HCT116 (cell line): ENCODE measurements around the gene OR2A12. TPM values are rescaled to one million over a fixed set of nuclear protein-coding genes. Genes with fewer than 3 reads are reported as not detected.

Source experiments
- ATAC-seq: fragments of 200-7000 bp; cut with Tn5 transposase; 2 replicates; pipeline ENCODE4 v1.9.1; 2020; ENCODE audit warnings: mild to moderate bottlenecking, moderate library complexity
- BruUV-seq: library from RNA; stranded (reverse); fragments of 400-500 nt; replicated peaks from 2 replicates; lab custom pipeline; 2021; lab: Mats Ljungman, UMichigan
- CTCF ChIA-PET: fragments of 300-600 bp; sonication (Branson Sonifier 250); formaldehyde crosslinking; loops from one replicate; lab custom pipeline; 2021; ENCODE audit warnings: antibody characterized with exemption; lab: Charles Lee
- POLR2A ChIA-PET: fragments of 300-600, 350-600 bp; sonication (Branson Sonifier 250); formaldehyde crosslinking; loops from one replicate; lab custom pipeline; 2021; ENCODE audit warnings: antibody characterized with exemption; lab: Charles Lee
- RAD21 ChIA-PET, 2 experiments: fragments of 300-600 bp; sonication (Branson Sonifier 250); formaldehyde crosslinking; loops; one replicate each; lab custom pipeline; 2023; ENCODE audit warnings: low total read pairs in 2 of 2; ENCODE audit not compliant: uncharacterized antibody in 2 of 2, unreplicated experiment in 2 of 2, low non-redundant PET in 1 of 2; lab: Charles Lee
- DNase-seq: peaks from one replicate; pipeline ENCODE4 v3.0.0-alpha.2; 2010; ENCODE audit warnings: low read depth, low spot score
- H2AFZ ChIP-seq: fragments of 200-600 bp; shearing (Covaris generic), sonication (generic); 2 replicates; pipeline ENCODE4 v1.6.1; 2017; ENCODE audit warnings: low read depth, mixed run types, mixed read lengths, antibody characterized with exemption, low read length; ENCODE audit not compliant: poor library complexity, severe bottlenecking
- H3K27ac ChIP-seq: 2 replicates; pipeline ENCODE4 v1.5.1; 2012; ENCODE audit warnings: low read depth, low read length
- H3K27me3 ChIP-seq: fragments of 200-600 bp; sonication (generic); 2 replicates; pipeline ENCODE4 v1.6.1; 2016; ENCODE audit warnings: mixed run types, low read length, mixed read lengths; ENCODE audit not compliant: insufficient read depth
- H3K36me3 ChIP-seq, 2 experiments: fragments of 200-500 bp in 1 of 2; fragments of 200-600 bp in 1 of 2; sonication (Bioruptor generic) in 1 of 2; sonication (generic) in 1 of 2; 2 replicates each; pipeline versions ENCODE4 v1.5.1 to v1.6.1; 2014 to 2016; ENCODE audit warnings: low read length in 2 of 2, inconsistent platforms in 1 of 2, mixed read lengths in 1 of 2, mixed run types in 1 of 2; ENCODE audit not compliant: insufficient read depth in 2 of 2, control insufficient read depth in 1 of 2
- H3K4me1 ChIP-seq, 2 experiments: fragments of 200-600 bp in 1 of 2; sonication (generic) in 1 of 2; 2 replicates each; pipeline versions ENCODE4 v1.5.1 to v1.6.1; 2012 to 2017; ENCODE audit warnings: low read length in 2 of 2, inconsistent platforms in 1 of 2, mild to moderate bottlenecking in 1 of 2, mixed read lengths in 1 of 2, mixed run types in 1 of 2, moderate library complexity in 1 of 2; ENCODE audit not compliant: insufficient read depth in 2 of 2, control insufficient read depth in 1 of 2
- H3K4me2 ChIP-seq: fragments of 200-600 bp; sonication (generic); 2 replicates; pipeline ENCODE4 v1.6.1; 2017; ENCODE audit warnings: mixed run types, low read length, mixed read lengths
- H3K4me3 ChIP-seq, 2 experiments: fragments of 200-600 bp in 1 of 2; sonication (generic) in 1 of 2; replicated peaks in 1 of 2; 2 replicates each; pipeline ENCODE4 v1.5.1; 2011 to 2016; ENCODE audit warnings: low read length in 2 of 2, control low read depth in 1 of 2, low read depth in 1 of 2, mild to moderate bottlenecking in 1 of 2, mixed read lengths in 1 of 2, mixed run types in 1 of 2
- H3K79me2 ChIP-seq: fragments of 200-600 bp; sonication (generic); 2 replicates; pipeline ENCODE4 v1.6.1; 2017; ENCODE audit warnings: mild to moderate bottlenecking, mixed run types, low read length, moderate library complexity, mixed read lengths; ENCODE audit not compliant: insufficient read depth
- H3K9ac ChIP-seq: fragments of 200-600 bp; sonication (generic); 2 replicates; pipeline ENCODE4 v1.6.1; 2016; ENCODE audit warnings: low read length, mixed read lengths
- H3K9me2 ChIP-seq: fragments of 200-600 bp; sonication (generic), shearing (Covaris generic); 2 replicates; pipeline ENCODE4 v1.6.1; 2017; ENCODE audit warnings: mixed run types, mild to moderate bottlenecking, moderate library complexity; ENCODE audit not compliant: insufficient read depth
- H3K9me3 ChIP-seq, 2 experiments: fragments of 200-500 bp in 1 of 2; fragments of 200-600 bp in 1 of 2; sonication (Bioruptor generic) in 1 of 2; sonication (generic) in 1 of 2; 2 replicates each; pipeline ENCODE4 v1.6.1; 2014 to 2017; ENCODE audit warnings: low read length in 2 of 2, mixed read lengths in 2 of 2, inconsistent platforms in 1 of 2, low read depth in 1 of 2, mild to moderate bottlenecking in 1 of 2, mixed run types in 1 of 2, moderate library complexity in 1 of 2; ENCODE audit not compliant: control insufficient read depth in 1 of 2, insufficient read depth in 1 of 2
- H4K20me1 ChIP-seq: fragments of 200-600 bp; sonication (generic), shearing (Covaris generic); 2 replicates; pipeline ENCODE4 v1.6.1; 2017; ENCODE audit warnings: mixed run types, mild to moderate bottlenecking, moderate library complexity; ENCODE audit not compliant: insufficient read depth
- EGR1 ChIP-seq: IDR thresholded peaks from 2 replicates; pipeline ENCODE4 v1.6.1; 2012; ENCODE audit warnings: low read depth
- EZH2phosphoT487 ChIP-seq: fragments of 200-600 bp; IDR thresholded peaks from 2 replicates; pipeline ENCODE4 v1.6.1; 2018; ENCODE audit warnings: antibody characterized with exemption, borderline replicate concordance
- FOSL1 ChIP-seq: IDR thresholded peaks from 2 replicates; pipeline ENCODE4 v1.6.1; 2012; ENCODE audit warnings: low read depth
- POLR2AphosphoS5 ChIP-seq: IDR thresholded peaks from 2 replicates; pipeline ENCODE4 v1.6.1; 2011; ENCODE audit warnings: mild to moderate bottlenecking, low read depth, low read length, moderate library complexity
- RAD21 ChIP-seq: IDR thresholded peaks from 2 replicates; pipeline ENCODE4 v1.6.1; 2012; ENCODE audit warnings: low read depth, mild to moderate bottlenecking
- SP1 ChIP-seq: IDR thresholded peaks from 2 replicates; pipeline ENCODE4 v1.6.1; 2012; ENCODE audit warnings: low read depth
- SRF ChIP-seq: IDR thresholded peaks from 2 replicates; pipeline ENCODE4 v1.6.1; 2012; ENCODE audit warnings: low read depth
- ZNF274 ChIP-seq: fragments of 200-500 bp; sonication (Bioruptor generic); IDR thresholded peaks from 2 replicates; pipeline ENCODE4 v1.6.1; 2014; ENCODE audit warnings: mild to moderate bottlenecking, low read depth, low read length, inconsistent platforms
- intact Hi-C: fragments of 100-400 bp; cut with micrococcal nuclease; formaldehyde crosslinking; loops from 2 replicates; pipeline ENCODE4 v1.10.0; 2022
- total RNA-seq: library from RNA; stranded (reverse); gene quantifications from one replicate; pipeline ENCODE4 v1.2.1, GENCODE V29; 2021; ENCODE audit not compliant: unreplicated experiment
- TF ChIP-seq, protein P1 (sequence below): IDR thresholded peaks from 2 replicates; pipeline ENCODE4 v1.6.1; 2012
- TF ChIP-seq, protein P2 (sequence below): IDR thresholded peaks from 2 replicates; pipeline ENCODE4 v1.6.1; 2012; ENCODE audit warnings: low read depth

OR2A12 gene
- total RNA-seq, 1 experiment from 2014 or later, result not detected

DNA sequence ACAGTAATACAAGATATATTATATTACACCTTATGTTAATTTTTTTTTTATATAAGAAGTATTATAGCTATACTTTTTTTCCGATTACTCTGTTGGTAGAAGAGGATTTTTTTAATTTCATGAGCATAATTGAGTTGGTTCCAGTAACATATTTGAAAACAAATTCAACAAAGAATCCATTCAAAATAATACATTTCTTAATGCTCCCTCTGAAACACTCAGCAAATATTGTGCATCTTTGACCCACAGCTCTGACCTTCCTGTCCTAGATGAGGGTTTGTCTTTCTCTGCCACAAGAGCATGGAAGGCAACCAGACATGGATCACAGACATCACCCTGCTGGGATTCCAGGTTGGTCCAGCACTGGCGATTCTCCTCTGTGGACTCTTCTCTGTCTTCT, 23.2 kb downstream of the OR2A12 start, which contains the start of gene OR2A2:
Gene OR2A2 (plus strand): TSS at position 301 of the 400 bp plus-strand sequence. CDS start 0 bp downstream, at position 301.
- intact Hi-C loops, result no loop called here
- BruUV-seq, result no TSS peak
- Histone ChIP-seq H3K4me3 (no peak within 1 kb of the TSS), H3K4me1 (no peaks in the 10 kb centered on the region), H3K36me3 (no peaks in the 10 kb centered on the region), H3K27ac (no peak within 1 kb of the TSS)
- TF ChIP-seq POLR2AphosphoS5, result no peak
- TF ChIP-seq, protein P1, sequence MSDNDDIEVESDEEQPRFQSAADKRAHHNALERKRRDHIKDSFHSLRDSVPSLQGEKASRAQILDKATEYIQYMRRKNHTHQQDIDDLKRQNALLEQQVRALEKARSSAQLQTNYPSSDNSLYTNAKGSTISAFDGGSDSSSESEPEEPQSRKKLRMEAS, result no peak
- TF ChIP-seq ZNF274, result no peak
- TF ChIP-seq SP1, result no peak
- TF ChIP-seq SRF, result no peak
- no peak for TF ChIP-seq EGR1
- TF ChIP-seq RAD21, result no peak
- TF ChIP-seq, protein P2, sequence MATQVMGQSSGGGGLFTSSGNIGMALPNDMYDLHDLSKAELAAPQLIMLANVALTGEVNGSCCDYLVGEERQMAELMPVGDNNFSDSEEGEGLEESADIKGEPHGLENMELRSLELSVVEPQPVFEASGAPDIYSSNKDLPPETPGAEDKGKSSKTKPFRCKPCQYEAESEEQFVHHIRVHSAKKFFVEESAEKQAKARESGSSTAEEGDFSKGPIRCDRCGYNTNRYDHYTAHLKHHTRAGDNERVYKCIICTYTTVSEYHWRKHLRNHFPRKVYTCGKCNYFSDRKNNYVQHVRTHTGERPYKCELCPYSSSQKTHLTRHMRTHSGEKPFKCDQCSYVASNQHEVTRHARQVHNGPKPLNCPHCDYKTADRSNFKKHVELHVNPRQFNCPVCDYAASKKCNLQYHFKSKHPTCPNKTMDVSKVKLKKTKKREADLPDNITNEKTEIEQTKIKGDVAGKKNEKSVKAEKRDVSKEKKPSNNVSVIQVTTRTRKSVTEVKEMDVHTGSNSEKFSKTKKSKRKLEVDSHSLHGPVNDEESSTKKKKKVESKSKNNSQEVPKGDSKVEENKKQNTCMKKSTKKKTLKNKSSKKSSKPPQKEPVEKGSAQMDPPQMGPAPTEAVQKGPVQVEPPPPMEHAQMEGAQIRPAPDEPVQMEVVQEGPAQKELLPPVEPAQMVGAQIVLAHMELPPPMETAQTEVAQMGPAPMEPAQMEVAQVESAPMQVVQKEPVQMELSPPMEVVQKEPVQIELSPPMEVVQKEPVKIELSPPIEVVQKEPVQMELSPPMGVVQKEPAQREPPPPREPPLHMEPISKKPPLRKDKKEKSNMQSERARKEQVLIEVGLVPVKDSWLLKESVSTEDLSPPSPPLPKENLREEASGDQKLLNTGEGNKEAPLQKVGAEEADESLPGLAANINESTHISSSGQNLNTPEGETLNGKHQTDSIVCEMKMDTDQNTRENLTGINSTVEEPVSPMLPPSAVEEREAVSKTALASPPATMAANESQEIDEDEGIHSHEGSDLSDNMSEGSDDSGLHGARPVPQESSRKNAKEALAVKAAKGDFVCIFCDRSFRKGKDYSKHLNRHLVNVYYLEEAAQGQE, result no peak
- no peak for TF ChIP-seq FOSL1
- TF ChIP-seq EZH2phosphoT487, result no peak
- TF ChIP-seq, all 23 proteins: peak for 0
- Histone ChIP-seq H3K9ac (no peak within 1 kb of the TSS), H3K9me3 (no peaks in the 10 kb centered on the region), H2AFZ (no peak within 1 kb of the TSS), H4K20me1 (no peaks in the 10 kb centered on the region), H3K4me2 (no peak within 1 kb of the TSS), H3K9me2 (no peaks in the 10 kb centered on the region), H3K27me3 (no peaks in the 10 kb centered on the region), H3K79me2 (no peaks in the 10 kb centered on the region)
- ChIA-PET POLR2A (no interaction called here), CTCF (interaction anchor here (2.1 kb wide), 1 partner anchor 19 kb away, joined by 7 read pairs; no protein-coding TSS in a partner anchor), RAD21 (no interaction called here)
- no peak for DNase-seq
- ATAC-seq, result no peak
